ENCODE results near the gene NEK7.

Gene NEK7

DNA sequence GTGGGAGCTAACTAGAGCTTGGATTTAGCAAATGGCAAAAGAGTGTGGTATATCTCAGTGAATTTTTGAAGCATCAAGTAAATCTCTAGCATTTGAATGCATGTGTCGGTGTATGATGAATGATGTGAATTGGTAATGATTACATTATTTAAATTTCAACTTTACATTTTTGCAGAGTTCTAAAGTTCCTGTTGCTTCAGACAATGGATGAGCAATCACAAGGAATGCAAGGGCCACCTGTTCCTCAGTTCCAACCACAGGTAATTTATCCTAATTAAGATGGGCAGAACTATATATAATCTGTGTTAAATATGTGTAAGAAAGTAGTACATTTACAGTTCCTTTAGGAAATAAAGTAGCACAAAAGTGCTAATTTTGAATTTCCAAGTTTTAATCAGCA is 75.6 kb downstream of the NEK7 start:
- Mint-ChIP-seq H3K9me3 (no peaks in the 10 kb centered on the region), H3K27ac (no peak overlapping the region), H3K4me1 (peaks cover 52% of the 10 kb centered on the region), H3K4me3 (no peak overlapping the region), H3K27me3 (no peaks in the 10 kb centered on the region), H3K36me3 (ENCODE audit: low read depth) (peaks cover 14% of the 10 kb centered on the region)
- ATAC-seq (no peak), DNase-seq (no peak)

DNA sequence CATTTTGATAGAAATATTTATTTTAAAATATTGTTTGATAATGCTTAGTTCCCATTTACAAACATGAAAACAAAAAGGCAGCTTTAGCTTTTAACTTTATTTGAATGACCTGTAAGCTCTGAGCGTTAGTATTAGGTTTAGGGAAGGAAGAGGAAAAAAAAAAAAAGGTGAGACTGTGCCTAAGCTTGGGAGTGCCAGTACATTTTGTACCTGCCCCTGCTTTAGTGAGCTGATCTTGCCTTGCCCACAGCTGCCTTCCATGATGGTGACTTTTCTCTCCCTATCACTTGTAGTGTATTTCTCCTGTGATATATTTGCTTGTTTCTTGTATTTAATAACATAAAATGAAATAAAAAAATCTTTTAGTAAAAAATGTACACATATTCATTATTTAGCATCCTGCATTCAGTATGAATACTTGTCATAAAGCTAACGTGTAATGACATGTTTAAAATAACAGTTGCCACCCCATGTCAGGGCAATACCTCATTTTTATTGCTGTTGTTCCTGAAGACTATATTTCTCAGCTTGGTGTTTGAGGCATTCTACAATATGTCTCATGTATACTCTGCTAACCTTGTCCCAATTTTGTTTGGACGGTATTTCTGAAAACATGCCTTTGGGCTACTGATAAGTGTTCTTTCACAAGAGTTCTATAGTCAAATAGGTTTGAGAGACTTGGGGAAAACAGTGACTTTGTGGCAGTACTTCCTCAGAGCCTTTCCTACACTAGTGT is 76.3 kb downstream of the NEK7 start:
- Mint-ChIP-seq H3K4me3 (no peak overlapping the region), H3K36me3 (ENCODE audit: low read depth) (peaks cover 13% of the 10 kb centered on the region), H3K27me3 (no peaks in the 10 kb centered on the region), H3K9me3 (no peaks in the 10 kb centered on the region), H3K27ac (no peak overlapping the region), H3K4me1 (peaks cover 52% of the 10 kb centered on the region)
- ATAC-seq (no peak), DNase-seq (no peak)

DNA sequence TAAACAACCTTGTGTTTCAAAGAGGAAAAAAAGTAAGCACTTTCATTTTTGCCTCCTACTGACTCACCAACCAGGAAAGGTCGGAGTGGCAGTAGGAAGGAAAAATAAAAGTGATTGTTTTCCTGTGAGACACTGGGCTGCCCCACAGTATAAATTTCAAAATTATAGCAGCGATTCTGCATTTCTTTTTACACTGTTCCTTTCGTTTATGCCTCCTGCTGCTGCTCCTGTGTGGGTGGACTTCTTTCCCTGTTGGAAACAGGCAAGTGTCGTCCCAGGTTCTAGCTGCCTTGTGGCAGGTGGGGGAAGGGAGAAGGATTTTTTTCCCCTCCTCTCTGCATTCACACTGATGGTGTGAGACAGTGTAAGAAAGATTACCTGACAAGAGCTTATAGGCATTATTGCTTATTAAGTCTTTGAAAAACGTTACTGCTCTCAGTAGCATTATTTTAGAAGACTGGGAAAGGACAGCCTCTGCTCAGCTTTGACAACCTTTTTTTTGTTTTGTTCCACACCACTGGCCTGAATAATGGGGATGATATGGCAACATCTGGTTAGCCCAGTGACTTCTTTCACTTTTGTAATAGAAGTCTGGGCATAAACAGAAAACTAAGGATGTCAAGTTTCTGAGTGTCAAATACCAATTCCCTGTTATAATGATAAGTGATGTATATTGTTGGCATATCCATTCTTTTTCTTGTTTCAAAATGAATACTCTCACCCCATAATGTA is 77.9 kb downstream of the NEK7 start:
- peak overlapping the region; percentile 77 for H3K27ac Mint-ChIP-seq
- ATAC-seq (peak; percentile 90), DNase-seq (no peak)
- peaks cover 42% of the 10 kb centered on the region for H3K4me1 Mint-ChIP-seq
- H3K36me3 Mint-ChIP-seq (ENCODE audit: low read depth) = peaks cover 14% of the 10 kb centered on the region
- peak overlapping the region; percentile 59 for H3K4me3 Mint-ChIP-seq
- no peaks in the 10 kb centered on the region for H3K27me3 Mint-ChIP-seq
- H3K9me3 Mint-ChIP-seq = no peaks in the 10 kb centered on the region

DNA sequence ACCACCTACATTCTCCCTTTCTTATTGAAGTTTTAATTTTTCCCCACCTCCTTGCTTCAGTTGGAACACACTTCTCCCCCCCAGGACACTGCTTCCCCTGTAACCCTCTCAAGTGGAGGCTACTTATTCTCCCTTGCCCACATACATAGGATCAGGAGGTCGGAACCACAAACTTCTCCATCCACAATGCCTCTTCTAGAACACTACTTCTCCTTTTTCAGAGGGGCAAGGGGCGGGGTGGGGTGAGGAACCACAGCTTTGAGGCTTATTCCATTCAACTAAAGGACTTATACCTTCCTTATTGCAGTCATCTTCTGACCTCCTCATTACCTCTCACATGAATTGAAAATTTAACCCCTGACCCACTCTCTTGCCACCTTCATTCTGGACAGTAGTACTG is 81.3 kb downstream of the NEK7 start:
- H3K9me3 Mint-ChIP-seq = no peaks in the 10 kb centered on the region
- peaks cover 46% of the 10 kb centered on the region for H3K4me1 Mint-ChIP-seq
- H3K27me3 Mint-ChIP-seq = no peaks in the 10 kb centered on the region
- no peak overlapping the region for H3K27ac Mint-ChIP-seq
- H3K36me3 Mint-ChIP-seq (ENCODE audit: low read depth) = peaks cover 17% of the 10 kb centered on the region
- DNase-seq (no peak), ATAC-seq (no peak)
- H3K4me3 Mint-ChIP-seq = no peak overlapping the region

- ATAC-seq = peak; percentile 72
- Mint-ChIP-seq H3K36me3 (ENCODE audit: low read depth) (peaks cover 26% of the 10 kb centered on the region), H3K4me3 (no peak overlapping the region), H3K27ac (peak overlapping the region; percentile 42), H3K27me3 (no peaks in the 10 kb centered on the region), H3K9me3 (no peaks in the 10 kb centered on the region), H3K4me1 (peaks cover 29% of the 10 kb centered on the region)
- no peak for DNase-seq
Observed at GRCh38 chr1:198241553-198241952, 84.8 kb downstream of the NEK7 start.

- Mint-ChIP-seq H3K27ac (no peak overlapping the region), H3K27me3 (no peaks in the 10 kb centered on the region), H3K4me3 (no peak overlapping the region), H3K36me3 (ENCODE audit: low read depth) (peaks cover 32% of the 10 kb centered on the region), H3K9me3 (no peaks in the 10 kb centered on the region), H3K4me1 (peaks cover 32% of the 10 kb centered on the region)
- DNase-seq = no peak
- ATAC-seq = no peak
Observed at GRCh38 chr1:198244772-198245171, 88.0 kb downstream of the NEK7 start.

DNA sequence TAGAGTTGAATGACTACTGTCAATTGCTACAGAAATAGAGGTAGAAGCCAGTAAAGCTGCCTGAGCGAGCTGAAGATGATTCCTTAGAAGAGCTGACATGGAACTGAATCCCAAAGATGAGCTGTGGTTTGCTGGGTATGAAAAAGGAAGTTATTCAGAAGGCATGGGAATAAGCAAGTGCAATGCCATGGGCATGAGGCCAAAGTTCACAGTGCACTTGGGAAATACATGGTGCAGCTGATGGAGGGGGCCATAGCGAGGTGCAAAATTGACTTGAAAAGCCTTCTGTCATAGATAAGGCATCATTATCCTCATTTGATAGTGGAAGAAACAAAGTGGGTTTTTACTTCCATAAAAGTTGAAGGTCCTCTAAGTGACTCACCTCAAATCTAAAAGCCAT is 88.6 kb downstream of the NEK7 start:
- Mint-ChIP-seq H3K4me1 (peaks cover 32% of the 10 kb centered on the region), H3K9me3 (no peaks in the 10 kb centered on the region), H3K27ac (no peak overlapping the region), H3K27me3 (no peaks in the 10 kb centered on the region), H3K4me3 (no peak overlapping the region), H3K36me3 (ENCODE audit: low read depth) (peaks cover 32% of the 10 kb centered on the region)
- ATAC-seq = no peak
- DNase-seq = no peak

GRCh38 chr1:198246337-198246736 is 89.5 kb downstream of the NEK7 start:
- ATAC-seq = no peak
- Mint-ChIP-seq H3K4me3 (no peak overlapping the region), H3K27ac (no peak overlapping the region), H3K4me1 (peaks cover 29% of the 10 kb centered on the region), H3K9me3 (no peaks in the 10 kb centered on the region), H3K27me3 (no peaks in the 10 kb centered on the region), H3K36me3 (ENCODE audit: low read depth) (peaks cover 32% of the 10 kb centered on the region)
- no peak for DNase-seq

DNA sequence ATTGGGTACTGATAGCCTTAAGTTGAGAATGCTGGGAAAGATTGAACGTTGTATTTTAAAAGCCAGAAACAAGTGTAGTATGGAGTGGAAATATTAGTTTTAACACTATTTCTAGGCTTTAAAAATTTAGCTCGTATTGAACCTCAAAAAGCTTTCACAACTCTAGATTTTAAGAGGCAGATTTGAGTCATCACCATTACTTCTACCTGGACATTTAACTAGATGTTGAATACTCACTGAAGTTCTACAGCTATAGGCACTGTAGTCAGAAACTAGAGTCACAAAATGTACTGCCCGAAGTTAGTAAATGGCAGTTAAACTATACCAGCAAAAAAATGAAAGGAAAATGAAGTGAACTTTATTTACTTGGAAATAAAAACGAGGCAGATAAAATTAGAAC is 96.5 kb downstream of the NEK7 start:
- H3K4me1 Mint-ChIP-seq = peaks cover 55% of the 10 kb centered on the region
- H3K27ac Mint-ChIP-seq = peak overlapping the region; percentile 85
- ATAC-seq = peak; percentile 75

GRCh38 chr1:198253668-198254067 is 96.9 kb downstream of the NEK7 start:
- ATAC-seq (peak; percentile 81), DNase-seq (no peak)
- H3K36me3 Mint-ChIP-seq (ENCODE audit: low read depth) = peaks cover 11% of the 10 kb centered on the region
- peaks cover 58% of the 10 kb centered on the region for H3K4me1 Mint-ChIP-seq
- H3K27ac Mint-ChIP-seq = peak overlapping the region; percentile 85
- no peaks in the 10 kb centered on the region for H3K27me3 Mint-ChIP-seq
- H3K4me3 Mint-ChIP-seq = peak overlapping the region; percentile 55
- peaks cover 4% of the 10 kb centered on the region for H3K9me3 Mint-ChIP-seq

More for the DNA sequence above, 96.5 kb downstream of the NEK7 start:
- DNase-seq = no peak
- Mint-ChIP-seq H3K27me3 (no peaks in the 10 kb centered on the region), H3K9me3 (peaks cover 4% of the 10 kb centered on the region), H3K36me3 (ENCODE audit: low read depth) (peaks cover 14% of the 10 kb centered on the region), H3K4me3 (peak overlapping the region; percentile 55)

GRCh38 chr1:198254521-198254920 is 97.7 kb downstream of the NEK7 start:
- peaks cover 9% of the 10 kb centered on the region for H3K36me3 Mint-ChIP-seq (ENCODE audit: low read depth)
- no peaks in the 10 kb centered on the region for H3K27me3 Mint-ChIP-seq
- no peak overlapping the region for H3K27ac Mint-ChIP-seq
- ATAC-seq = no peak
- no peak for DNase-seq
- peaks cover 62% of the 10 kb centered on the region for H3K4me1 Mint-ChIP-seq
- H3K4me3 Mint-ChIP-seq = no peak overlapping the region
- H3K9me3 Mint-ChIP-seq = peaks cover 4% of the 10 kb centered on the region

DNA sequence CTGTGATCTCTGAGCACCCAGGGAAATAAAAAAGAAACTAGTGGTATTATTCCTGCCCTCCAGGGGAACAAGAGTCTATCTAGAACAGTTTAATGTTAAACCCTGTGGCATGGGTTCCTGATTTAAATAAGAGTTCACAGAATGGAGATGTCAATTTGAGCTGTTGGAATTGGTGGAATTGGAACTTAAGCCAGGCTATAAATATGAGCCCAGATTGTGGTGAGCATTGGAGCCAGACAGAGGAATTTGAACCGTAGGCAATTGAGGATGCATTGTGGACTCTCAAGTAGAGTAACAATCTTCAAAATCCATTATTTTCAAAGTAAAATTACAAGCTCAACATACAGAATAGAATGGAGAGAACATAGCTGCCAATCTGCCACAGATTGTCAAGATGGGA is 98.2 kb downstream of the NEK7 start:
- ATAC-seq = no peak
- peaks cover 66% of the 10 kb centered on the region for H3K4me1 Mint-ChIP-seq
- DNase-seq = no peak
- peaks cover 4% of the 10 kb centered on the region for H3K9me3 Mint-ChIP-seq
- H3K27ac Mint-ChIP-seq = no peak overlapping the region
- no peaks in the 10 kb centered on the region for H3K27me3 Mint-ChIP-seq
- H3K4me3 Mint-ChIP-seq = no peak overlapping the region
- peaks cover 9% of the 10 kb centered on the region for H3K36me3 Mint-ChIP-seq (ENCODE audit: low read depth)

GRCh38 chr1:198255784-198256183 is 99.0 kb downstream of the NEK7 start:
- Mint-ChIP-seq H3K9me3 (peaks cover 4% of the 10 kb centered on the region), H3K36me3 (ENCODE audit: low read depth) (peaks cover 11% of the 10 kb centered on the region), H3K27ac (no peak overlapping the region), H3K4me3 (no peak overlapping the region), H3K4me1 (peaks cover 74% of the 10 kb centered on the region), H3K27me3 (no peaks in the 10 kb centered on the region)
- DNase-seq = no peak
- ATAC-seq = no peak

DNA sequence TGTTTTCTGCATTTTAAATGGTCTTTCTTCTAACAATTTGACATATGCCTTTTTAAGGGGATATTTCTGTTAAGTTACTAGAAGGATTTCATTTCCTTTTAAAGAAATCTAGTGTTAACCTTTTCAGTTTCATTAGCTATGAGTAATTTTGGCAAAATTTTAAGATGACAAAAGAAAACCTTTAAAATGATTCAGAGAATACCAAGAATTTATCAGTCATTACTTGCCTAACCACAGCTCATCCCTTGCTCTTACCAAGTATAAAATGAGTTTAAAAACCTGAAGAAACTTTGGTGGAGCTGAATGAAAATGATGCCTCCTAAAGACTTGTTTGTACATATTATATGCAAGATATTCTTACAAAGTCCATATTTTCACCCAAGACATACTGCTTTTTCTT is 101.7 kb downstream of the NEK7 start:
- peaks cover 75% of the 10 kb centered on the region for H3K4me1 Mint-ChIP-seq
- ATAC-seq (peak; percentile 83), DNase-seq (no peak)
- peak overlapping the region; percentile 90 for H3K27ac Mint-ChIP-seq
- peaks cover 4% of the 10 kb centered on the region for H3K9me3 Mint-ChIP-seq
- peaks cover 9% of the 10 kb centered on the region for H3K36me3 Mint-ChIP-seq (ENCODE audit: low read depth)
- H3K4me3 Mint-ChIP-seq = peak overlapping the region; percentile 50
- H3K27me3 Mint-ChIP-seq = no peaks in the 10 kb centered on the region

GRCh38 chr1:198259333-198260074 is 102.7 kb downstream of the NEK7 start:
- Mint-ChIP-seq H3K4me3 (peak overlapping the region; percentile 43), H3K36me3 (ENCODE audit: low read depth) (peaks cover 9% of the 10 kb centered on the region), H3K9me3 (peaks cover 4% of the 10 kb centered on the region), H3K4me1 (peaks cover 66% of the 10 kb centered on the region), H3K27ac (peak overlapping the region; percentile 89), H3K27me3 (no peaks in the 10 kb centered on the region)
- ATAC-seq (no peak), DNase-seq (no peak)
